Measurements from ENCODE around the gene SLC15A3. TPM values are rescaled to one million over a fixed set of nuclear protein-coding genes. Genes with fewer than 3 reads are reported as not detected.

SLC15A3 gene
- total RNA-seq, 1 donor from 2014 or later, result 6.2 TPM

DNA sequence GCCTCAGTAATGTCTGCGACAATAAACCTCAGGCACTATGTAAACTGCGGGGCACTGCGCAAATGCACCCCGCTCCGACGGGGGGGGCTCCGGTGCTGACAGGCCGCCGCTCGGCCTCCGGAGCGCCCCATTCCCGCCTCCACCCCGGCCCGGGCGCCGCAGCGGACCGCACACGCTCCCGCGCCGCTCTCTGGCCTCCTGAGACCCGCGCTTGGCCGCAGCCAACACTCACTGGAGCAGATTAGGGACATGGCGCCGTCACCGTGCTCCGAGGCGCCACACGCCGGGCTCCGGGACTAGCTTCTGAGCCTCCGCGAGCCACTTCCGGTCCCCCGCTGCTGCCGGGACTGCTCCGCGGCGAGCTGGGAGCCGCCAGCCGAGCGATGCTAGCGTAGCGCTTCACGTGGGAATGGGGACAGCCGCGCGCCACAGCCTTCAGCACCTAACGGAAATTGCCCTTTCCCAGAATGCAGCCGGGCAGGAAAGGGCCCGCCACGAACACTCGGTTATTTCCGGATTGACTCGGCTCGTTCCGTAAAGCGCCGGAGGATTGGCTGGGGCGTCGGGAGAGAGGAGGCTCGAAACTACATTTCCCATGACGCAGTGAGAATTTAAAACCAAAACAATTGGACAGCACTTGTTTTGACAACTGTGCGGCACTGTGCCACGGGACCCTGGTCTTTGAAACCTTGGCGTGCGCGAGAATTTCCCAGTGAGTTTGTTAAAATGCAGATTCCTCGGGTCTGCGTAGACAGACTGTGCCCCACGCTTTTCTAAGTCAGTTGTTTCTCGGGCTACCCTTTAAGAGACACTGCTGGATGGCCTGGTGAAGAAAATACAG is 45.6 kb downstream of the SLC15A3 start, which contains the start of gene PRPF19:
Gene PRPF19, minus strand, starts transcription at position 454 of the 841 bp plus-strand sequence. Its CDS starts 203 bp downstream, at position 251.
- H3K9me3 Mint-ChIP-seq (ENCODE audit: low read depth), result no peaks in the 10 kb centered on the region
- peak within 1 kb of the TSS; percentile 90 for H3K4me3 Mint-ChIP-seq (ENCODE audit: low read depth)
- peaks cover 28% of the 10 kb centered on the region for H3K27me3 Mint-ChIP-seq
- H3K4me1 Mint-ChIP-seq (ENCODE audit: low read depth), result peaks cover 18% of the 10 kb centered on the region
- no peaks in the 10 kb centered on the region for H3K36me3 Mint-ChIP-seq (ENCODE audit: insufficient read depth)
- peak; percentile 97 for DNase-seq (ENCODE audit: low spot score, unreplicated experiment)
- peak within 1 kb of the TSS; percentile 96 for H3K27ac Mint-ChIP-seq
- TF ChIP-seq, protein P1, sequence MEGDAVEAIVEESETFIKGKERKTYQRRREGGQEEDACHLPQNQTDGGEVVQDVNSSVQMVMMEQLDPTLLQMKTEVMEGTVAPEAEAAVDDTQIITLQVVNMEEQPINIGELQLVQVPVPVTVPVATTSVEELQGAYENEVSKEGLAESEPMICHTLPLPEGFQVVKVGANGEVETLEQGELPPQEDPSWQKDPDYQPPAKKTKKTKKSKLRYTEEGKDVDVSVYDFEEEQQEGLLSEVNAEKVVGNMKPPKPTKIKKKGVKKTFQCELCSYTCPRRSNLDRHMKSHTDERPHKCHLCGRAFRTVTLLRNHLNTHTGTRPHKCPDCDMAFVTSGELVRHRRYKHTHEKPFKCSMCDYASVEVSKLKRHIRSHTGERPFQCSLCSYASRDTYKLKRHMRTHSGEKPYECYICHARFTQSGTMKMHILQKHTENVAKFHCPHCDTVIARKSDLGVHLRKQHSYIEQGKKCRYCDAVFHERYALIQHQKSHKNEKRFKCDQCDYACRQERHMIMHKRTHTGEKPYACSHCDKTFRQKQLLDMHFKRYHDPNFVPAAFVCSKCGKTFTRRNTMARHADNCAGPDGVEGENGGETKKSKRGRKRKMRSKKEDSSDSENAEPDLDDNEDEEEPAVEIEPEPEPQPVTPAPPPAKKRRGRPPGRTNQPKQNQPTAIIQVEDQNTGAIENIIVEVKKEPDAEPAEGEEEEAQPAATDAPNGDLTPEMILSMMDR (IDR thresholded peaks at IDR 0.05; ENCODE audit: unreplicated experiment), result no peak

DNA sequence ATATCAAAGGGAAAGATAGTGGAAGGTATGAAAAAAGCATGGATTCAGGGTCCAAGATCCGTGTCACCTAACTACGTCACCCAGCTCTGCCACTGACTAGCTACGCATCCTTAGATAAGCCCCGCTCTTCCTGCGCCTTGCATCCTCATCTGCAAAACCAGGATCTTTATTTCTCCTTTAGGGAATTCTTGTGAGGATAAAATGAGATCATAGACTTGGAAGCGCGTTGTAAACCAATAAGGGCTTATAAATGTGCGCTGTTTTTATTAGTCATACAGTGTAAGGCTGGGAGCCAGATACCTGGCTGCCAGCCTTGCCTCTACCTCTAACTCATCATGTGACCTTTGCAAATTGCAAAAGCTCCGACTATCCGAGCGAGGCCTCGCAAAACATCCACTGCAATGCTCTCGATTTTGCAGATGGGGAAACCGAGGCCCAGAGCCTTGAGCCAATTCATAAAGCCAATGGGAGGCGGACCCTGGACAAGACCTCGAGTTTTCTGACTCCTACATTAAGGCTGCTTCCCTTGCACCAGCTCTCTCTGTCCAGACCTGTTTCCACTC is 46.3 kb downstream of the SLC15A3 start:
- DNase-seq (ENCODE audit: low spot score, unreplicated experiment), result no peak
- Mint-ChIP-seq H3K9me3 (ENCODE audit: low read depth) (no peaks in the 10 kb centered on the region), H3K27me3 (peaks cover 24% of the 10 kb centered on the region), H3K27ac (peak overlapping the region; percentile 96), H3K4me3 (ENCODE audit: low read depth) (peak overlapping the region; percentile 90), H3K4me1 (ENCODE audit: low read depth) (peaks cover 18% of the 10 kb centered on the region), H3K36me3 (ENCODE audit: insufficient read depth) (peaks cover 3% of the 10 kb centered on the region)
- TF ChIP-seq, protein P1 (IDR thresholded peaks at IDR 0.05; ENCODE audit: unreplicated experiment), result no peak

DNA sequence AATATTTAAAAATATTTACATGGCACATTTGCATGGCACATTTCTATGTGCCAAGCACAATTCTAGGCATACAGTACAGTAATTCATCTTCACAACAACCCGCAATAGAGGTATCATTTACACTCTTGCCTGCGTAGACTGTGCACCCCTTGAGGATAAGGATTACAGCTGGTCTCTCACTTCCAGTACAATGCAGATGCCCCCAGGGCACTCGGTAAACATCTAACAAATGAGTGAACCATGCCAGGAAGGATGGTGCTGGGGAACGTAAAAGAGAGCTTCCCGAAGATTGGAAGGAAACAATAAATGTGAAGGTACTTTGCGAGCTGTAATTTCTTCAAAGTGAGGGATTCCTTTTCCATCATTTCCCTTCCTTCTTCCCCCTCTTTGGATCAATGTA is 46.9 kb downstream of the SLC15A3 start:
- Mint-ChIP-seq H3K9me3 (ENCODE audit: low read depth) (no peaks in the 10 kb centered on the region), H3K27me3 (peaks cover 22% of the 10 kb centered on the region), H3K27ac (peak overlapping the region; percentile 96), H3K36me3 (ENCODE audit: insufficient read depth) (peaks cover 5% of the 10 kb centered on the region), H3K4me1 (ENCODE audit: low read depth) (peaks cover 18% of the 10 kb centered on the region), H3K4me3 (ENCODE audit: low read depth) (peak overlapping the region; percentile 90)
- DNase-seq (ENCODE audit: low spot score, unreplicated experiment), result no peak
- TF ChIP-seq, protein P1 (IDR thresholded peaks at IDR 0.05; ENCODE audit: unreplicated experiment), result no peak

DNA sequence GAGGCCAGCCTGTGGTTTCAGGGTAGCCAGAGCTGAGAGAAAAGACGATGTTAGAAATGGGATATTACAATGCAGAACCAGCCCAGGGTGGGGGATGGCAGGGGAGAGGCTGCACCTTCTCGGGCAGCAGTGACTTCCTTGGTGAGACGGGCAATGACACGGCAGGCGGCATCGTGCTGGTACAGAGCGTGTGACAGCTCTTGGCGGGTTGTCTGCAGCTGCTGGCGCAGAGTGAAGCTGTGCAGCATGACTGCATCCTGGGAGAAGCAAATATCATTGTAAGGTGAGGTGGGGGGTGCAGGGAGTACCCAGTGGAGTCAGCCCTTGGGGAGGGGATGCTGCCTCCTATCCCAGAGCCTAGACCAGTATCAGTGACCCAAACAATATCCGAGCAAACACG is 49.4 kb downstream of the SLC15A3 start:
- H3K4me1 Mint-ChIP-seq (ENCODE audit: low read depth), result peaks cover 18% of the 10 kb centered on the region
- H3K27ac Mint-ChIP-seq, result no peak overlapping the region
- peaks cover under 1% of the 10 kb centered on the region for H3K27me3 Mint-ChIP-seq
- no peak overlapping the region for H3K4me3 Mint-ChIP-seq (ENCODE audit: low read depth)
- no peak for DNase-seq (ENCODE audit: low spot score, unreplicated experiment)
- H3K36me3 Mint-ChIP-seq (ENCODE audit: insufficient read depth), result peaks cover 13% of the 10 kb centered on the region
- no peaks in the 10 kb centered on the region for H3K9me3 Mint-ChIP-seq (ENCODE audit: low read depth)
- TF ChIP-seq, protein P1 (IDR thresholded peaks at IDR 0.05; ENCODE audit: unreplicated experiment), result no peak

DNA sequence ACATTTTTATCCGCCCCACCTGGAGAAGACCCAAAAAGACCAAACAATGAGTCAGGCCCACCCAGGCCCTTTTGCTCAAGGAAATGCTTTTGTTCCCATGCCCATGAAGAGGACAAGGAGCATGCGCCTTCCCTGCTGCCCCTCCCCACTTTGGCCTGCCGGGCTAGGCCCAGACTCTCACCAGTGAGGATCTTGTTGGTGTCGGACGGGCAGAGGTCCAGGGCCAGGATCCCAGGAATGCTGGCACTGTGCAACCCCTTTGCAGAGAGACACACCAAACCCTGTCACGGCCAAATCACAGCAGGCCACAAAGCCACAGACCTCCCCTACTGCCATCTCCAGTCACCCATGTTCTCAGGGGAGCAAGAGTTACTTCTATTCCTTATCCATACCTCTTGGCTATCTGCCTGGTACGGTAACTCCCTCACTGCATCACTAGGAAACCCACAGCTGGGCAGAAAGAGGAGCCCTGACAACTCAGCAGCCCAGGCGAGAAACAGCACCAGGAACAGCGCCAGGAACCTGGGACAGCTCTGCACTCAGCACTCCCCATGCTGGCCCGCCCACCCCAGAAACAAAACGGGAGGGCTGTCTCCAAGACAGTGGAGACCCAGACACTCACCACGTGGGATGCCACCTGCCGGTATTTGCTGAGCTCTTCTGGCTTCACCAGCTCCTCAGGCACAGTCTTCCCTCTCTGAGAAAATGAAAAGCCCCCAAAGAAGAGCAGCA is 51.1 kb downstream of the SLC15A3 start:
- peaks cover 15% of the 10 kb centered on the region for H3K4me1 Mint-ChIP-seq (ENCODE audit: low read depth)
- H3K27ac Mint-ChIP-seq, result no peak overlapping the region
- TF ChIP-seq, protein P1 (IDR thresholded peaks at IDR 0.05; ENCODE audit: unreplicated experiment), result no peak
- no peak for DNase-seq (ENCODE audit: low spot score, unreplicated experiment)
- H3K4me3 Mint-ChIP-seq (ENCODE audit: low read depth), result no peak overlapping the region
- H3K9me3 Mint-ChIP-seq (ENCODE audit: low read depth), result no peaks in the 10 kb centered on the region
- peaks cover 15% of the 10 kb centered on the region for H3K36me3 Mint-ChIP-seq (ENCODE audit: insufficient read depth)
- no peaks in the 10 kb centered on the region for H3K27me3 Mint-ChIP-seq
